ENCODE results near the gene PTPRC. TPM values are rescaled to one million over a fixed set of nuclear protein-coding genes. Genes with fewer than 3 reads are reported as not detected.

PTPRC gene
- total RNA-seq, 1 experiment from 2014 or later: 0.25 TPM

DNA sequence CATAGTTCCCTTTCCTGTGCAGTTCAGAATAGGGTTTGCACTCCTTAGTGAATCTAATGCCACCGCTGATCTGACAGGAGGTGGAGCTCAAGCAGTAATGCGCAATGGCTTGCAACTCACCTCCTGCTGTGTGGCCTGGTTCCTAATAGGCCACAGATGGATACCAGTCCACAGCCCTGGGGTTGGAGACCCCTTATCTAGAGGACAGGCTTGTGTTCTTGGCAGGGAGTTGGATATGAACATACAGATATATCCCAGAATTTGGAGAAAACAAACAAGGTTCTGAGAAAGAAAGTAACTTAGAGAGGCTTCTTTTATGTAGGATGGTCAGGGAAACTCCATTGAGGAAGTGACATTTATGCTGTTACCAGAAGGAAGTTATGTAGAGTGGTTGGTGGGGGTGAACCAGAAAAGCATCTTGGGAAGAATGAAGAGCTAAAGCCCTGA is 5.1 kb upstream of the PTPRC start:
- no peak overlapping the region for H3K4me3 ChIP-seq (ENCODE audit: low read depth, low read length)
- H3K27ac Mint-ChIP-seq (ENCODE audit: unreplicated experiment): no peak overlapping the region
- no peaks in the 10 kb centered on the region for H3K4me1 ChIP-seq
- no peaks in the 10 kb centered on the region for H3K36me3 ChIP-seq (ENCODE audit: control insufficient read depth, insufficient read depth, low read length)
- DNase-seq: no peak
- TF ChIP-seq, protein P1, sequence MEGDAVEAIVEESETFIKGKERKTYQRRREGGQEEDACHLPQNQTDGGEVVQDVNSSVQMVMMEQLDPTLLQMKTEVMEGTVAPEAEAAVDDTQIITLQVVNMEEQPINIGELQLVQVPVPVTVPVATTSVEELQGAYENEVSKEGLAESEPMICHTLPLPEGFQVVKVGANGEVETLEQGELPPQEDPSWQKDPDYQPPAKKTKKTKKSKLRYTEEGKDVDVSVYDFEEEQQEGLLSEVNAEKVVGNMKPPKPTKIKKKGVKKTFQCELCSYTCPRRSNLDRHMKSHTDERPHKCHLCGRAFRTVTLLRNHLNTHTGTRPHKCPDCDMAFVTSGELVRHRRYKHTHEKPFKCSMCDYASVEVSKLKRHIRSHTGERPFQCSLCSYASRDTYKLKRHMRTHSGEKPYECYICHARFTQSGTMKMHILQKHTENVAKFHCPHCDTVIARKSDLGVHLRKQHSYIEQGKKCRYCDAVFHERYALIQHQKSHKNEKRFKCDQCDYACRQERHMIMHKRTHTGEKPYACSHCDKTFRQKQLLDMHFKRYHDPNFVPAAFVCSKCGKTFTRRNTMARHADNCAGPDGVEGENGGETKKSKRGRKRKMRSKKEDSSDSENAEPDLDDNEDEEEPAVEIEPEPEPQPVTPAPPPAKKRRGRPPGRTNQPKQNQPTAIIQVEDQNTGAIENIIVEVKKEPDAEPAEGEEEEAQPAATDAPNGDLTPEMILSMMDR (IDR thresholded peaks at IDR 0.05; ENCODE audit: insufficient read depth in 1 of 2, low read depth in 1 of 2, low read length in 1 of 2, severe bottlenecking in 1 of 2, unreplicated experiment in 1 of 2): no peak
- ChIA-PET CTCF (no interaction called here), POLR2A (no interaction called here)
- peaks cover 15% of the 10 kb centered on the region for H3K9me3 Mint-ChIP-seq (ENCODE audit: unreplicated experiment)
- no peaks in the 10 kb centered on the region for H3K36me3 Mint-ChIP-seq (ENCODE audit: insufficient read depth, unreplicated experiment)
- H3K9me3 ChIP-seq: no peaks in the 10 kb centered on the region
- no TSS peak for BruUV-seq (replicated peaks)
- H3K4me3 Mint-ChIP-seq (ENCODE audit: unreplicated experiment): no peak overlapping the region
- intact Hi-C loops (cut with micrococcal nuclease; ENCODE audit: unreplicated experiment): no loop called here
- no peaks in the 10 kb centered on the region for H3K4me1 Mint-ChIP-seq (ENCODE audit: low read depth, unreplicated experiment)
- H3K27me3 Mint-ChIP-seq (ENCODE audit: insufficient read depth, unreplicated experiment): no peaks in the 10 kb centered on the region
- no peaks in the 10 kb centered on the region for H3K27me3 ChIP-seq (replicated peaks; ENCODE audit: control insufficient read depth, insufficient read depth, low read length)

DNA sequence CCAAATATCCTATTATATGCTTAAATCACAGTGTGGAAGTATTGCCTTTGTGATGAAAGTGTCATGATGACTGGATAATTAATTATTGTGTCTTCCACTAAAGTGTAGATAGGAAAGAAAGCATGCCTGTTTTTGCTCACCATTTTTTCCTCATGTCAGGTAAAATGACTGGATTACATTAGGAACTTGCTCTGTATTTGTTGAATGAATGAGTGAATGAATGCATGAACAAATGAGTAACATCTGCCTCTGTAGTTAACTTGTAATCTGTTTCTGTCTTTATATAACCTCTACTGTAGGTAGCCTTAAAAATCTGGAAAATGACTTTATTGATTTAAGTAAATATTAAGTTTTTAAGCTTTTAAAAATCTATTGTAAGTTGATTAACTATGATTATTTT is 2.9 kb upstream of the PTPRC start:
- Mint-ChIP-seq H3K27ac (ENCODE audit: unreplicated experiment) (no peak overlapping the region), H3K36me3 (ENCODE audit: insufficient read depth, unreplicated experiment) (no peaks in the 10 kb centered on the region), H3K4me3 (ENCODE audit: unreplicated experiment) (no peak overlapping the region), H3K4me1 (ENCODE audit: low read depth, unreplicated experiment) (no peaks in the 10 kb centered on the region), H3K27me3 (ENCODE audit: insufficient read depth, unreplicated experiment) (no peaks in the 10 kb centered on the region), H3K9me3 (ENCODE audit: unreplicated experiment) (peaks cover 15% of the 10 kb centered on the region)
- no TSS peak for BruUV-seq (replicated peaks)
- Histone ChIP-seq H3K4me1 (no peaks in the 10 kb centered on the region), H3K36me3 (ENCODE audit: control insufficient read depth, insufficient read depth, low read length) (no peaks in the 10 kb centered on the region), H3K9me3 (no peaks in the 10 kb centered on the region), H3K4me3 (ENCODE audit: low read depth, low read length) (no peak overlapping the region), H3K27me3 (replicated peaks; ENCODE audit: control insufficient read depth, insufficient read depth, low read length) (no peaks in the 10 kb centered on the region)
- intact Hi-C loops (cut with micrococcal nuclease; ENCODE audit: unreplicated experiment): no loop called here
- TF ChIP-seq, protein P1 (IDR thresholded peaks at IDR 0.05; ENCODE audit: insufficient read depth in 1 of 2, low read depth in 1 of 2, low read length in 1 of 2, severe bottlenecking in 1 of 2, unreplicated experiment in 1 of 2): no peak
- POLR2A ChIA-PET: no interaction called here
- CTCF ChIA-PET: no interaction called here
- DNase-seq: no peak

DNA sequence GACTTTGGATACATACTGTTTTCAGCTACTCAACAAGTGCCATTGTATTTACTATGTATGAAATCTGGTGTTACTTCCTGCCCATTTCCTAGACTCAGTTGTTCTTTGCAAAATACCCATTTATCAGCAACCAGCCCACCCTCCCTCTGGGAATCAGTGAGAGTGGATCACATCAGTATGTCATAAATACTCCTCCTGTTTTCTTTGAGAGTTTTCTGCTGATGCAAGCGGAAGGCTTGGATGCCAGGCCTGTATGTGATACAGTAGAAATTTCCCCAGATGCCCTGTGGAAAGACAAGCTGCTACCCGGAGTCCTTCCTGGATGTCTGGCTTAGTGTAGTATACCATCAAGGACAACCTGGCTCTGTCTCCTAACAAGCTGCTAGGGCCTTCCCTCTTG is 2.4 kb upstream of the PTPRC start:
- ChIA-PET CTCF (no interaction called here), POLR2A (no interaction called here)
- H3K4me1 Mint-ChIP-seq (ENCODE audit: low read depth, unreplicated experiment): no peaks in the 10 kb centered on the region
- BruUV-seq (replicated peaks): no TSS peak
- intact Hi-C loops (cut with micrococcal nuclease; ENCODE audit: unreplicated experiment): no loop called here
- no peak overlapping the region for H3K4me3 Mint-ChIP-seq (ENCODE audit: unreplicated experiment)
- H3K27ac Mint-ChIP-seq (ENCODE audit: unreplicated experiment): no peak overlapping the region
- H3K27me3 Mint-ChIP-seq (ENCODE audit: insufficient read depth, unreplicated experiment): no peaks in the 10 kb centered on the region
- TF ChIP-seq, protein P1 (IDR thresholded peaks at IDR 0.05; ENCODE audit: insufficient read depth in 1 of 2, low read depth in 1 of 2, low read length in 1 of 2, severe bottlenecking in 1 of 2, unreplicated experiment in 1 of 2): no peak
- H3K36me3 ChIP-seq (ENCODE audit: control insufficient read depth, insufficient read depth, low read length): no peaks in the 10 kb centered on the region
- no peaks in the 10 kb centered on the region for H3K27me3 ChIP-seq (replicated peaks; ENCODE audit: control insufficient read depth, insufficient read depth, low read length)
- H3K9me3 ChIP-seq: no peaks in the 10 kb centered on the region
- H3K4me3 ChIP-seq (ENCODE audit: low read depth, low read length): no peak overlapping the region
- no peak for DNase-seq
- no peaks in the 10 kb centered on the region for H3K4me1 ChIP-seq
- H3K36me3 Mint-ChIP-seq (ENCODE audit: insufficient read depth, unreplicated experiment): no peaks in the 10 kb centered on the region
- peaks cover 15% of the 10 kb centered on the region for H3K9me3 Mint-ChIP-seq (ENCODE audit: unreplicated experiment)
